Activated naive CD4-positive, alpha-beta T cell treated with anti-CD3 and anti-CD28 coated beads for 36 hours (primary cell): Measurements from ENCODE around the gene OSBPL3. TPM values are rescaled to one million over a fixed set of nuclear protein-coding genes. Genes with fewer than 3 reads are reported as not detected.
A peak's percentile ranks its signal among the peaks of the same experiment; 100 is the strongest.
"Not testable (repeated sequence)": the region's sequence is repeated elsewhere in the genome, so short reads cannot be mapped to it uniquely, and the experiment has no call there.

Experiments
- CTCF ChIA-PET: fragments of 350-600 bp; sonication (Branson Sonifier 250); formaldehyde crosslinking; loops from one replicate; lab custom pipeline; 2021; ENCODE audit warnings: antibody characterized with exemption; lab: Charles Lee
- DNase-seq: peaks from one replicate; pipeline ENCODE4 v3.0.0-alpha.2; 2020
- H3K27ac Mint-ChIP-seq: one replicate; pipeline ENCODE4 v1.8.0; 2021; ENCODE audit warnings: mild to moderate bottlenecking, mixed read lengths
- H3K27me3 Mint-ChIP-seq: one replicate; pipeline ENCODE4 v1.8.0; 2021; ENCODE audit warnings: low read depth, mixed read lengths
- H3K36me3 Mint-ChIP-seq: one replicate; pipeline ENCODE4 v1.8.0; 2021; ENCODE audit warnings: low read depth, mixed read lengths
- H3K4me1 Mint-ChIP-seq: one replicate; pipeline ENCODE4 v1.8.0; 2021; ENCODE audit warnings: low read depth, mixed read lengths
- H3K4me3 Mint-ChIP-seq: one replicate; pipeline ENCODE4 v1.8.0; 2021; ENCODE audit warnings: mild to moderate bottlenecking, moderate library complexity, mixed read lengths
- H3K9me3 Mint-ChIP-seq: one replicate; pipeline ENCODE4 v1.8.0; 2021; ENCODE audit warnings: mixed read lengths
- intact Hi-C: fragments of 100-400 bp; cut with micrococcal nuclease; formaldehyde crosslinking; loops from one replicate; pipeline ENCODE4 v1.15.1; 2023
- total RNA-seq, 2 experiments: library from RNA; stranded (reverse); gene quantifications; one replicate each; pipeline ENCODE4 v1.2.3, GENCODE V29; 2021

The OSBPL3 gene, protein sequence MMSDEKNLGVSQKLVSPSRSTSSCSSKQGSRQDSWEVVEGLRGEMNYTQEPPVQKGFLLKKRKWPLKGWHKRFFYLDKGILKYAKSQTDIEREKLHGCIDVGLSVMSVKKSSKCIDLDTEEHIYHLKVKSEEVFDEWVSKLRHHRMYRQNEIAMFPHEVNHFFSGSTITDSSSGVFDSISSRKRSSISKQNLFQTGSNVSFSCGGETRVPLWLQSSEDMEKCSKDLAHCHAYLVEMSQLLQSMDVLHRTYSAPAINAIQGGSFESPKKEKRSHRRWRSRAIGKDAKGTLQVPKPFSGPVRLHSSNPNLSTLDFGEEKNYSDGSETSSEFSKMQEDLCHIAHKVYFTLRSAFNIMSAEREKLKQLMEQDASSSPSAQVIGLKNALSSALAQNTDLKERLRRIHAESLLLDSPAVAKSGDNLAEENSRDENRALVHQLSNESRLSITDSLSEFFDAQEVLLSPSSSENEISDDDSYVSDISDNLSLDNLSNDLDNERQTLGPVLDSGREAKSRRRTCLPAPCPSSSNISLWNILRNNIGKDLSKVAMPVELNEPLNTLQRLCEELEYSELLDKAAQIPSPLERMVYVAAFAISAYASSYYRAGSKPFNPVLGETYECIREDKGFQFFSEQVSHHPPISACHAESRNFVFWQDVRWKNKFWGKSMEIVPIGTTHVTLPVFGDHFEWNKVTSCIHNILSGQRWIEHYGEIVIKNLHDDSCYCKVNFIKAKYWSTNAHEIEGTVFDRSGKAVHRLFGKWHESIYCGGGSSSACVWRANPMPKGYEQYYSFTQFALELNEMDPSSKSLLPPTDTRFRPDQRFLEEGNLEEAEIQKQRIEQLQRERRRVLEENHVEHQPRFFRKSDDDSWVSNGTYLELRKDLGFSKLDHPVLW
- total RNA-seq, result 10 to 100 TPM; 25.1 to 27.9 TPM

DNA sequence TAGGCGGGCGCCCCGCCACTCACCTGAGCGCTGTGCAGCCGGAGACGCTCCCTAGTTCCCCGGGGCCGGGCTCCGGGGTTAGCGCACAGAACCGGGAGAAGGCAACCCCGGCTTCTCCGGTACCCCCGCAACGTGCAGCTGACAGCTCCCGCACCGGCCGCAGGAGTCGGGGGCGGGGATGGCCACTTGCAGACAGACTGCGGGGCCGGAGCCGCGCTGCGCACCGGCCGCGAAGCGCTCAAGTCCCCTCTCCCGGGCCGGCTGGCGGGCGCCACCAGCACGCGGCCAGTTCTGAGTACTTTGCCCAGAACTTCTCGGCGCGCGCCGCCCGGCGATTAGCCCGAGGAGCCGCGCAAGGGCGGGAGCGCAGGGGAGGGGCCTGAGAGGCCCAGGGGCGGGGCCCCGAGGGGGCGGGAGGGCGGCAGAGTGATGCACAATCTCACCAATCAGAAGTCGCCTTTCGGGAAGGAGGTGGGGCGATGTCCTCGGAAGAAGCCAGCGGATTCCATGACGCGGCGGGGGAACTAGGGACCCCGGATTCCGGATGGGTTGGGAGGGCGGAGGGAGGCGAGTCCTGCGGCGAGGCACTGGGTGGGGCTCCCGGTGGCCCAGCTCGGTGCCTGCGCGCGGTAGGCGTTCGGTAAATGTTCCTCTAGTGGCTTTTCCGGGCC is at the start of gene OSBPL3:
Gene OSBPL3, minus strand, starts transcription at position 316 of the 671 bp plus-strand sequence. CDS start 87,706 bp downstream, outside the sequence.
- H3K36me3 Mint-ChIP-seq, result peaks cover 5% of the 10 kb centered on the region
- no peaks in the 10 kb centered on the region for H3K27me3 Mint-ChIP-seq
- CTCF ChIA-PET, result interaction anchor here (0.6 to 5.9 kb wide), 17 partner anchors 10 to 167 kb away, joined by 3 to 65 read pairs (median 5); no protein-coding TSS in a partner anchor
- intact Hi-C loops, result loop anchor here (1.0 to 2.0 kb wide), 13 partner anchors 11 to 1385 kb away; partner anchors contain the start of genes CYCS and PALS2
- H3K4me1 Mint-ChIP-seq, result peaks cover 47% of the 10 kb centered on the region
- no peaks in the 10 kb centered on the region for H3K9me3 Mint-ChIP-seq
- peak within 1 kb of the TSS; percentile 85 for H3K27ac Mint-ChIP-seq
- peak; percentile 95 for DNase-seq
- H3K4me3 Mint-ChIP-seq, result peak within 1 kb of the TSS; percentile 87

- Mint-ChIP-seq H3K4me3 (no peak overlapping the region), H3K9me3 (no peaks in the 10 kb centered on the region), H3K36me3 (no peaks in the 10 kb centered on the region), H3K27ac (peak overlapping the region; percentile 79), H3K4me1 (peaks cover 37% of the 10 kb centered on the region), H3K27me3 (no peaks in the 10 kb centered on the region)
- CTCF ChIA-PET, result interaction anchor here (0.5 to 3.3 kb wide), 10 partner anchors 9 to 230 kb away, joined by 3 to 17 read pairs (median 6); no protein-coding TSS in a partner anchor
- DNase-seq, result peak; percentile 13
- intact Hi-C loops, result loop anchor here (2.0 kb wide), 1 partner anchor 42 kb away; no protein-coding TSS in a partner anchor
Observed at GRCh38 chr7:25029075-25029474, 49.1 kb upstream of the OSBPL3 start.

DNA sequence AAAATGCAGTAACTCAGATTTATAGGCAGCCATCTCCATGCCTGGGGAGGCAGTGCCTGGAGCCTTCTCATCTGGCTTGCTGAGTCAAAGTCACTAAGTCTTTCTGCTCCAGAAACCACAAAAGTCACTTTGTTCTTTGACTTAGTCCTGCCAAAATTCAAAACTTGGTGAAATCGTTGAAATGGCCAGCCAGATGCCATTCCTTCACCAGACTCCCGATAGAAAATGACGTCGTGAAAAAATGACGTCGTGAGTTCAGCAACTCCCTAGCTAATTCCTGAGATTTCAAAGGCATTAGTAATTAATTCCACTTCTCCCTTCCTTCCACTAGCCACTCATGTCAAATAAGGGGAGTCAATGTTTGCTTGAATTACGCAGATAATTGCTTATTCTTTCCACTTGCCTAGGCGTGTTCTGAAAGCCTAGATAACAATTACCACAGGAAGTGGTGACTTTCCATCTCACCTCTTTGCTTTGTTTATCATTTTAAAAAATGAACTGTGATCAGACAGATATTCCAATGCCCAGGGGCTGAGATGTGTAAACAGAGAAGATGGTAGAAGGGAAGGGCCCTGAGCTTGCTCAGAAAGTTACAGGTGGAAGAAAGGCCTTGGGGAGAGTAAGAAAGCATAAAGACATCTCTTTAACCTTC is 48.5 kb upstream of the OSBPL3 start:
- Mint-ChIP-seq H3K27ac (peak overlapping the region; percentile 79), H3K4me1 (peaks cover 37% of the 10 kb centered on the region), H3K9me3 (no peaks in the 10 kb centered on the region), H3K4me3 (no peak overlapping the region), H3K36me3 (no peaks in the 10 kb centered on the region), H3K27me3 (no peaks in the 10 kb centered on the region)
- DNase-seq, result peak; percentile 38
- intact Hi-C loops, result loop anchor here (1.0 to 2.0 kb wide), 7 partner anchors 42 to 273 kb away; partner anchors contain the start of gene OSBPL3
- CTCF ChIA-PET, result interaction anchor here (1.2 to 3.3 kb wide), 9 partner anchors 10 to 216 kb away, joined by 3 to 17 read pairs (median 6); no protein-coding TSS in a partner anchor

GRCh38 chr7:25026156-25026555 is 46.2 kb upstream of the OSBPL3 start:
- Mint-ChIP-seq H3K27ac (no peak overlapping the region), H3K9me3 (no peaks in the 10 kb centered on the region), H3K27me3 (no peaks in the 10 kb centered on the region), H3K36me3 (no peaks in the 10 kb centered on the region), H3K4me1 (peaks cover 37% of the 10 kb centered on the region), H3K4me3 (no peak overlapping the region)
- CTCF ChIA-PET, result interaction anchor here (0.7 to 1.1 kb wide), 4 partner anchors 9 to 205 kb away, joined by 3 to 5 read pairs (median 3); no protein-coding TSS in a partner anchor
- no peak for DNase-seq
- intact Hi-C loops, result no loop called here

- H3K4me3 Mint-ChIP-seq, result no peak overlapping the region
- H3K27me3 Mint-ChIP-seq, result no peaks in the 10 kb centered on the region
- CTCF ChIA-PET, result no interaction called here
Observed at GRCh38 chr7:25025218-25025671, 45.3 kb upstream of the OSBPL3 start.

DNA sequence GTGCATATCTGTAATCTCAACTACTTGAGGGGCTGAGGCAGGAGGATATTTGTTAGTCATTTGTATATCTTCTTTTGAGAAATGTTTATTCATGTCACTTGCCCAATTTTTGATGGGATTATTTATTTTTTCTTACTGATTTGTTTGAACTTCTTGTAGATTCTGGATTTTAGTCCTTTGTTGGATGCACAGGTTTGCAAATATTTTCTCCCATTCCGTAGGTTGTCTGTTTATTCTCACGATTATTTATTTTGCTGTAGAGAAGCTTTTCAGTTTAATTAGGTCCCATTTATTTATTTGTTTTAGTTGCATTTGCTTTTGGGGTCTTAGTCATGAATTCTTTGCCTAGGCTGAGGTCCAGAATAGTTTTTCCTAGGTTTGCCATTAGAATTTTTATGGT is 44.1 kb upstream of the OSBPL3 start:
- intact Hi-C loops, result no loop called here
- Mint-ChIP-seq H3K4me1 (peaks cover 20% of the 10 kb centered on the region), H3K9me3 (no peaks in the 10 kb centered on the region), H3K27me3 (no peaks in the 10 kb centered on the region), H3K4me3 (no peak overlapping the region), H3K36me3 (no peaks in the 10 kb centered on the region), H3K27ac (no peak overlapping the region)
- CTCF ChIA-PET, result no interaction called here
- no peak for DNase-seq

More at GRCh38 chr7:25025218-25025671, 45.3 kb upstream of the OSBPL3 start:
- DNase-seq, result no peak
- Mint-ChIP-seq H3K9me3 (no peaks in the 10 kb centered on the region), H3K27ac (no peak overlapping the region), H3K4me1 (peaks cover 29% of the 10 kb centered on the region), H3K36me3 (no peaks in the 10 kb centered on the region)
- intact Hi-C loops, result no loop called here

- H3K27me3 Mint-ChIP-seq, H3K4me1 Mint-ChIP-seq, DNase-seq, intact Hi-C loops, H3K4me3 Mint-ChIP-seq, H3K9me3 Mint-ChIP-seq, H3K36me3 Mint-ChIP-seq, H3K27ac Mint-ChIP-seq: not testable (repeated sequence)
- CTCF ChIA-PET, result interaction anchor here (0.7 to 0.9 kb wide), 3 partner anchors 10 to 961 kb away, joined by 3 to 5 read pairs (median 3); no protein-coding TSS in a partner anchor
Observed at GRCh38 chr7:25017671-25018070, 37.7 kb upstream of the OSBPL3 start.

DNA sequence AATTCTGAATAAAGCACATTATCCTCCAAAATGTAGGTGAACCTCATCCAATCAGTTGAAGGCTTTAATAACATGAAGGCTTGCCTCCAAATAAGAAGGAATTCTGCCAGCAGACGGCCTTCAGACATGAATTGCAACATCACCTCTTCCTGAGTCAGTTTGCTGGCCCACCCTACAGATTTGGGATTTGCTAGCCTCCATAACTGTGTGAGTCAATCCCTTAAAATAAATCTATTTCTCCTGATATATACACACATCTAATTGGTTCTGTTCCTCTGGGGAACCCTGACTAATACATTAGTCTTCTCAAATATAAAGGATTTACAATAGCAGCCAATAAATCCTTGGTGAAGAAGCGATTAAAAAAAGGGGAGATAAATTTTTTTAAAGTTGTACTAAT is 34.8 kb upstream of the OSBPL3 start:
- no peak for DNase-seq
- H3K27ac Mint-ChIP-seq, result no peak overlapping the region
- H3K4me1 Mint-ChIP-seq, result peaks cover 3% of the 10 kb centered on the region
- H3K4me3 Mint-ChIP-seq, result no peak overlapping the region
- CTCF ChIA-PET, result no interaction called here
- no peaks in the 10 kb centered on the region for H3K9me3 Mint-ChIP-seq
- no peaks in the 10 kb centered on the region for H3K27me3 Mint-ChIP-seq
- intact Hi-C loops, result no loop called here
- H3K36me3 Mint-ChIP-seq, result no peaks in the 10 kb centered on the region

GRCh38 chr7:25012710-25013109 is 32.7 kb upstream of the OSBPL3 start:
- intact Hi-C loops, H3K36me3 Mint-ChIP-seq, DNase-seq, H3K27ac Mint-ChIP-seq, H3K27me3 Mint-ChIP-seq, H3K9me3 Mint-ChIP-seq, H3K4me1 Mint-ChIP-seq, H3K4me3 Mint-ChIP-seq: not testable (repeated sequence)
- CTCF ChIA-PET, result interaction anchor here (0.8 to 1.1 kb wide), 2 partner anchors 81 to 200 kb away, joined by 3 read pairs; no protein-coding TSS in a partner anchor

GRCh38 chr7:25012254-25012653 is 32.3 kb upstream of the OSBPL3 start:
- Mint-ChIP-seq H3K27me3 (no peaks in the 10 kb centered on the region), H3K4me1 (peaks cover 3% of the 10 kb centered on the region), H3K9me3 (no peaks in the 10 kb centered on the region), H3K36me3 (no peaks in the 10 kb centered on the region), H3K4me3 (no peak overlapping the region), H3K27ac (no peak overlapping the region)
- DNase-seq, result no peak
- intact Hi-C loops, result no loop called here
- CTCF ChIA-PET, result interaction anchor here (0.6 to 0.7 kb wide), 2 partner anchors 110 to 200 kb away, joined by 3 to 4 read pairs; no protein-coding TSS in a partner anchor

- intact Hi-C loops, result no loop called here
- DNase-seq, result no peak
- H3K27me3 Mint-ChIP-seq, result no peaks in the 10 kb centered on the region
- H3K4me3 Mint-ChIP-seq, result no peak overlapping the region
- peaks cover 3% of the 10 kb centered on the region for H3K4me1 Mint-ChIP-seq
- no peaks in the 10 kb centered on the region for H3K36me3 Mint-ChIP-seq
- CTCF ChIA-PET, result no interaction called here
- H3K9me3 Mint-ChIP-seq, result no peaks in the 10 kb centered on the region
- no peak overlapping the region for H3K27ac Mint-ChIP-seq
Observed at GRCh38 chr7:25009257-25009656, 29.3 kb upstream of the OSBPL3 start.
